Activated CD8-positive, alpha-beta memory T cell treated with anti-CD3 and anti-CD28 coated beads, Interleukin-2, amount 50 U/mL, for 1 hour (primary cell): ENCODE results near the gene BRD3OS.

Source experiments
- DNase-seq: peaks from one replicate; pipeline ENCODE4 v3.0.0-alpha.2; 2020; ENCODE audit errors: extremely low read depth

Gene BRD3OS, protein sequence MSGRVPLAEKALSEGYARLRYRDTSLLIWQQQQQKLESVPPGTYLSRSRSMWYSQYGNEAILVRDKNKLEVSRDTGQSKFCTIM

DNA sequence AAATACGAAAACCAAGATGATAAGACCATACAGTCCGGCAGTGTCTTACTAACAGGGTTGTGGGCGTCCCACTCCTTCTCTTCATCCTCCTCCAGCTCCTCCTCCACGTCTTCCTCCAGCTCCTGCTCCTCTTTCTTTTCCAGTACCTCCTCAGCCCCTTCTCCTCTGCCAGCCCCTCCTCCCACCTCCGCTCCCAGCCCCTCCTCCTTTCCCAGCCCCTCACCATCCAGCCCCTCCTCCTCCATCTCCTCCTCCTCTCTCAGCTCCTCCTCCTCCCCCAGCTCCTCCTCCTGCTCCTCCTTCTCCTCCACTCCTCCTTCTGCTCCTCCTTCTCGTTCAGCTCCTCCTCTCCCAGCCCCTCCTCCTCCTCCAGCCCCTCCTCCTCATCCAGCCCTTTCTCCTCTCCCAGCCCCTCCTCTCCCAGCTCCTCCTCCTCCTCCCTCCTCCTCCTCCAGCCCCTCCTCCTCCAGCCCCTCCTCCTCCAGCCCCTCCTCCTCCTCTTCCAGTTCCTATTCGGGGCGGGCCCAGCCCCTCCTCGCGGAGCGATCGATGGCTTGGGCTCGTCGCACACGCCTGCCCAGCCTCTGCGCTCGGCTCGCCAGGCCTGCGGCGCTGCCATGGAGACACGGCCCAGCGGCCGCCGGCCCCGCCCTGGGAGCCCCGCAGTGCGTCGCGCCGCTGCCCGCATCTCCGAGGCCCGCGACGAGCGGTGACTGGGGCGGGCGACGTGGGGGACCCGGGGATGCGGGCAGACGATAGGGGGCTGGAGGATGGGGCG is at the start of gene BRD3OS:
Gene BRD3OS (plus strand): TSS at position 654 of the 778 bp plus-strand sequence. CDS start 1,267 bp downstream, outside the sequence.
- DNase-seq: peak; percentile 79

DNA sequence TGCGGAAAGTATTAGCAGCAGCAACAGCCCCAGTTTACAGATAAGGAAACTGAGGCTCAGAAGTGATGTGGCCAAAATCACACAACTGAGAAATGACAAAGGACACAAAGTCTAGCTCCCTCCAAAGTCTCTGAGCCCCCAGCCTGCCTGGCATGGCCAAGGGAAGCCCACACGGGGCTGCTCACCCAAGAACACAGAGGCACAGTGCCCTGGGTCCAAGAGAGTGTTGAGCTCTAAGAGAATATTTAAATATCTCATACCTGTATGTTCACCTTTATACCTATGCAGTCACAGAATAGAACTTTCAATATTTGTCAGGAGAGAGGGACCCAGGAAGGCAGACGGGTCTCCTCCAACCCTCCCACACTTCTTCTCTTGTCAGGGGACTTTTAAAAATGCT is 49.8 kb upstream of the BRD3OS start:
- no peak for DNase-seq

DNA sequence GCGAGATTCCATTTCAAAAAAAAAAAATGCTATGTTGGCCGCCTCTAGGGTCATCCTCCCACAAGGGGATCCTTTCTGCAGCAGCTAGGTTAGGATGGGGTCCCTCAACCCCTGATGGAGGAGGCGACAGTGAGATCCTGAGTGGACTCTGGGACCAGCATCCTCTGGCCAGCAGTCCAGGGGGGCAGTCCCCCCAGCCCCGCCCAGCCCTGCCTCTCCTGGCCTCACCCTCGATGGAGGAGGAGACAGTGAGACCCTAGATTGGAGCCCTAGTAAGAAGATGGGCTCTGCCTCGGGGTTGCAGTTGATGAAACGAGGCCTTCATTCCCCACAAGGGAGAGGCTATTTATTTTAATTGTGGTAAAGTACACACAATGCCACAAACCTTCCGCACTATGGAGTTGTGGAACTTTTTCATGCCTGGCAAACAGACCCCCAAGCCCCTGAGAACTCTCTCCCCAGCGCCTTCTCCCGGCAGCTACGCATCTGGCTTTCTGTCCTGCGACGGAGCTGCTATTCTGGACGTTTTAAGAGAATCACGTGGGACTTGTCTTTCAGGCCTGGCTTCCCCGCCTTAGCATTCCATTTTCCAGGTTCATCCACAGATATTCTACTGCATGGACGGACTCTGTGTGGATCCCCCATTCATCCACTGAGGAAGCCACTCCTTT is 49.0 kb upstream of the BRD3OS start:
- DNase-seq: no peak

DNA sequence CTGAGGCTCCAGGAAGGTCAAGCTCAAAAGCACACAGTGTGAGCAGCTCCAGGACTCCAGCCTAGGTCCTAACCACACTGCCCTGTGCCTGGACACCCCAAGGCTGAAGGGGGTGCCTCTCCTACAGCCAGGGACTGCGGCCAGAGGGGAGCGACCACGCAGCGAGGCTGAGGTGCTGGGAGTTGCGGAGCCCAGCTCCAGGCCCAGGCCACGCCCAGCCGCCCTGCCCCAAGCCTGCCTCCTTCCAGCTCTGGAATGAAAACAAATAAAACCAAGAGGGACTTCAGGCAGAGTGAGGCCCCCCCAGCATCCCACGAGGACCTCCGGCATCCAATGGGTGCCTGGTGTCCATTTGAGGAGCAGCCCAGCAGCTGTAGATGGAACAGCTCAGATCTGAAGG is 48.4 kb upstream of the BRD3OS start:
- no peak for DNase-seq

DNA sequence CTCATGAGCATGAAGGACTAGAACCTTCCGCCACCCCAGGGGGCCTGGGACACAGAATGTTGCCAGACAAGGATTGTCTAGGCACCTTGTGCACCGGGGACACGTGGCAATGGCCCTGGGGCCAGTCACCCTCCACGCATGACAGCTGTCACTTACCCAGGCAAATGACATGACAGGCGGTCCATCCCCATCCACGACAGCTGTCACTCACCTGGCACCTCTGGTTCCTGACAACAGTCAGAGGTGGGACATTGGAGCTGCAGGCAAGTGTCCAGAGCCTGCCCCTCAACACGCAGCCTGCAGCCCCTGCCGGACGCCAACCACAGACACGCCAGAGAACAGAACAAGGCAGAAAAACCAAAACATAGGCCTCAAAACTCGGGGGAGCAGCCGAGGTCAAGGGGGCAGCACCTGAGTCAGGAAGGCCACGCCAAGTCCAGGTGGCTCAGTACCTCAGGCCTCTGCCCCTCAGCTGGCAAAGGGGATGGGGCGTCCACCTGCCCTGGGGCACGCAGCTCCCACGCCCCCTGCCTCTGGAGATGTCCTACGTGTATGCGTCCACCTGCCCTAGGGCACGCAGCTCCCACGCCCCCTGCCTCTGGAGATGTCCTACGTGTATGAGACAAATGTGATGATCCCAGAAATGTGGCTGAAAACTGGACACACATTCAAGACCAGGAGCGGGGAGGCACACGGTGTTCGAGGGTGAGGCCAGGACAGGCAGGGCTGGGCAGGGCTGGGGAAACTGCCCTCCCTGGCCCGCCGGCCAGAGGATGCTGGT is 47.7 kb upstream of the BRD3OS start:
- no peak for DNase-seq

DNA sequence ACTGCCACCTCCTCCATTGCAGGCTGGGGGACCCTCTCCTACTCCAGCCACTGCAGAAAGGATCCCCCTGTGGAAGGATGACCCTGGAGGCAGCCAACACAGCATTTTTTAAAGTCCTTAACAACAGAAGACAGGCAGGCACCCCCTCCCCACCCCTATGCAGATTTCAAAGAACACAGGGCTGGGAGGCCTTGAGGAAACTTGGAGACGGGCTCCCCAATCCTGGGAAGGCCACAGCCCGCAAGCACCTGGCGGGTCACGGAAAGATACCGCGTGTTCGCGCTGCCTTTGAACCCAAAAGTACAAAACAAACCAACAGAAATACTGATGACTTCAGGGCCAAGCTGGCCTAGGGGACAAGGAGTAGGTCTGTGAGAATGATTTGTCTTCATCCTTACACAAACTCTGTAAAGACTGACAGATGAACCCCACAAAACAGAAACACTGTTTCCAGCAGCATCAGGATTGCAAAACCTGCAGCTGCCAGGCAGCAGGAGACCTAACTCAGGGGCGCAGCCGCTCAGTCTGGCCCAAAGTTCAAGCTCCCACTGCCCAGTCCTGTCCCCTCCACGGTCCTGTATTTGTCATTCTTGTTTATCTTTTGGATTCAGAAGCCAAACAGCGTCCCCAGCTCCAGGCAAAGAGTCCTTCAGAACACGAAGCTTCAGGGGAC is 46.9 kb upstream of the BRD3OS start:
- DNase-seq: no peak

DNA sequence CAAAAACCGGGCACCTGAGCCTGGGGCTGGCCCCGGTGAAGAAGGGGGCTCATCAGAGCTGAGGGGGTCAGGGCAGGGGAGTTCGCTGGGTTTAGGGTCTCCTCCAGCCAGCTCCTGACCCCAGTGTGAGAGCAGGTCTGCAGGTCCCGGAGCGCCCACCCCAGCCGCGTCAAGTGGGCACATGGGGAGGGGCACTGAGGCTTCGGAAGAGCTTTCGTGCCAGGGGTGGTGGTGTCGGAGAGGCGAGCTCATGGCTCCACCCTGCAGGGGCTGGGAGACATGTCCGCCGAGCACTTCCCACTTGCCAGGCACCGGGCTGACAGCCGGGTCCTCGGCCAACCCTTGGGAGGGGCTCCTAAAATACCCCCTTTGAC is 46.4 kb upstream of the BRD3OS start:
- DNase-seq: no peak

DNA sequence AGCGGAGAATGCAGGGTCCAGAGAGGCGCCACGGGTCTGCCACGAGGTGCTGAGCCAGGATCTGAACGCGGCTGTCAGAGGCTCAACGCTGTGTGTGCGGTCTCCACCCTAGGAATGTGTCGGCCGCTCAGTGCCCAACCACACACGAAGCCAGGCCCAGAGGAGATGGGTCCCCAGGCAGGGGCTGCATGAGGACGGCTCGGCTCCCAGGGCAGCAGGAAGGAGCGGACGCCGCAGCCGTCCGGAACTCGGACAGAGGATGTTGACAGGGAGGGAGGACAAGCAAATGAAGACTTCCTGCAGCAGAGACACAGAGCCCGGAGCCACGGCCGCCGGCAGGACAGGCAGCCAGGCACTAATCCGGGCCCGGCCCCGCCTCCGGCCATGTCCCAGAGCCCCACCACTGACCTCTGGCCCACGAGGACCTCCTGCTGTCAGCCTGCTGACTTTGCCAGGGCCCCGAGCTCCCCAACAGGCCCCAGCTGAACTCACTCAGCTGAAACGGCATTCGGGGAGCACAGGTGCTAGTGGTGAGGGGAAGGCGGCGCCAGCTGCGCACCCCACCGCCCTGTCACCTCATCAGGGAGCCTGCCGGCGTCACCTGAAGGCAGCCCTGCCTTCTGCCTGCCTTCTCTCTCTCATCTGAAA is 45.9 kb upstream of the BRD3OS start:
- no peak for DNase-seq

DNA sequence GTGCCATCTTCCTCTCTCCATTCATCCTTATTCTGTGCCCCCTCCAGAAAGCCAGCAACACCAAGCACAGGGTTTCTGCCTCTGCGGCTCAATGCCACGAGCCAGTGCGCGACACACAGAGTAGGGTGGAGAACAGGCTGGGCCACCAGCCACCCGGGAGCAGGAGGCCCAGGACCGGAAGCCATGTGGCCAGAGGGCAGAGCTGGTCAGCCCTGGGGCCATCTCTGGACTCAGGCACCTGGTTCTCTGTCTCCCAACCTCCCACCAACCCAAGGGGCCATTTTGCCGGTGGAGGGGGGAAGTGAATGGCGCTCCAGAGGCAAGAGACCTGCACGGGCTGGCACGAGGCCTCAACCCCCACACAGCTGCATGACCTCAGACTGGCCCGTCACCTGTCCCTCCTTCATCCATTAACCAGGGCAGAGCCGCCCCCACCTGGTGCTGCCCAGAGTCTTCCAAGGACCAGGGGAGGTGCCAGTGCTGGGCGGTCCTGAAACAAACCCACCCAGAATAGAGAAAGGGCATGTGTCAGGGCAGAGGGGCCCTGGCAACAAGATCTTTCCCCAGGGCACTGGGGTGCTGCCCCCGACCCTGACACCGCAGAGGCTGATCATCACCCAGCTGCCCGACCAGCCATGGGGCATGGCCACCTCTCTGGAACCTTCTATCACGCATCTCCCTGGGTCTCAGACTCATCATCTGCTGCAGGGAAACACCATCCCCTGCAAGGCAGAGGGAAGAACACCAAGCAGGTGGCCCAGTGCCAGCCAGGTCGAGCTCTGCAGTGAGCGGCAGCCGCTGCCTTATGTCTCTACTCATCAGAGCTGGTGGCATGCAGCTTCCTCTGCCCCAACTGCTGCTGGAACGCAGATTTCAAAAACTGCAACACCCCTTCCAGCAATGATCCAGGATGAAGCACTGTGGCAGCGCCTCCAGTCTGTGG is 45.1 kb upstream of the BRD3OS start:
- DNase-seq: no peak

DNA sequence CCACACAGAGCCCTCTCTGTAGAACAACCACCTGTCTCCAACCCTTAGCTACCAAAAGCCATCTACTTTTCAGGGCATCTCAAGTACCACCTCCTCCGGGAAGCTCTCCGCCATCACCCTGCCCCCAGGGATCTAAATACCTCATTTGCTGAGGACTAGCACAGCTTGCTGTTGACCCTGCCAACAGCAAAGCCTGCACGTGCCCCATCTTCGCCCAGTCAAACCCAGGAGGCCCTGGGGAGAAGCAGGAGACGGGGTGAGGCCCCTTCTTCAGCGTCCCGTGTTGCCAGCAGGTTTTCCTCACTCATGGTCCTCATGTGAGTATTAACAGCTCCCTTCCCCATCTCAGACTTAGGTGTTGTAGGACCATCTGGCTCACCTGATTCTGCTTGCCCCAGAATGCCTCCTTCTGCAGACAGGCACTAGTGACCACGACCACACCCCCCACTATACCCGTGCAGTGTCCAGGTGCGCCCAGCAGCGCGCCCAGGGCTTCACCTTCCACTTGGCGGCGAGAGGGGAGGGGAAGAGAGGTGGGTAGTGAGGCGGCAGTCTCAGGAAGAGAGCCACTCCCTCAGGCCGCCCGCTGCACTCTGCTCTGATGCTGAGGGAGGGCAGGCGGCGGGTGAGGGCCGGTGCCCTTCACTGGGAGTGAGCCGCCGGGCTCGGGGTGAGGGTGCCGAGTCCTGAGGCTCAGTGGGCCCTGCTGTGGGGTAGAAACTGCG is 44.3 kb upstream of the BRD3OS start:
- no peak for DNase-seq

DNA sequence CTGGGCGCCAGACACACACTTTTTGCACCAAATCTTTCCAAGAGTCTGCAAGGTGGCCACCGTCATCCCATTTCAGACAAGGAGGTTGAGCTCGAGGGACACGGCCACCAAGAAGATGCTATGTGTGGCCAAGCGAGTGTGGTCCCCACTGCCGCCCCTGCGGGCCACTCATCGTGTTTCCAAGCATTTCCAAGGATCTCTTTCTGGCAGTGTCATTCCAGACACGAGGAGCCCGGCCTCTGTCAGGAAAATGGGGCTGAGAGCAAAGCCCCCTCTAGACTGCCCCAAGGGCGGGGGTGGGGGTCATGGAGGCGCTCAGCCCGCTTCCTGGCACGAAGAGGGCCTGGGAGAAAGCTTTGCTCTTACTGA is 43.7 kb upstream of the BRD3OS start:
- no peak for DNase-seq

DNA sequence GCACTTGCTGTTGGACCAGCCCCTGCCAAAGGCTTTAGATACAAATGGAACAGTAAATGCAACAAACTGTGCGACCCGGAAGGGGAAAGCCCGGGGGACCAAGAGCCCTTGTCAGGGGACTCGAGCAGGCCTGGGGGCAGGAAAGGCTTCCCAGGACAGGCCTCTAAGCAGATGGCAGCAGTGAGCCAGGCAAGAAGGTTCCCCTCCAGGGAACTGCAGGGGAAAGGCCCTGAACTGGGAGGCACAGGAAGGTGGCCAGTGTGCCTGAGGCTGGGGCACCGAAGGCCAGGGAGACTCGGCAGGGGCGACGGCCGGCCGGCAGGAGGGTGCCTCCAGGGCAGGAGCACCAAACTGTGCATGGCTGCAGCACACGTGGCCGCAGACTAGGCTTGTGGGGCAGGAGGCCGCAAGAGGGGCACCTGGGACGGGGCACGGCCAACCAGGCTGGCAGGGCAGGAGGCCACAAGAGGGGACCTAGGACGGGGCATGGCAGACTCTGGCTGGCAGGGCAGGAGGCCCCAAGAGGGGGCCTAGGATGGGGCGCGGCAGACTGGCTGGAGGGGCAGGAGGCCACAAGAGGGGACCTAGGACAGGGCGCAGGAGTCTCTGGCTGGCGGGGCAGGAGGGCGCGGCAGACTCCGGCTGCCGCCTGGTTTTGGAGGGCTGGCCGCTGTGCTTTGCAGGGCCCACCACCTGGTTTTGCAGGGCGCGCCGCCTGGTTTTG is 43.2 kb upstream of the BRD3OS start:
- no peak for DNase-seq

DNA sequence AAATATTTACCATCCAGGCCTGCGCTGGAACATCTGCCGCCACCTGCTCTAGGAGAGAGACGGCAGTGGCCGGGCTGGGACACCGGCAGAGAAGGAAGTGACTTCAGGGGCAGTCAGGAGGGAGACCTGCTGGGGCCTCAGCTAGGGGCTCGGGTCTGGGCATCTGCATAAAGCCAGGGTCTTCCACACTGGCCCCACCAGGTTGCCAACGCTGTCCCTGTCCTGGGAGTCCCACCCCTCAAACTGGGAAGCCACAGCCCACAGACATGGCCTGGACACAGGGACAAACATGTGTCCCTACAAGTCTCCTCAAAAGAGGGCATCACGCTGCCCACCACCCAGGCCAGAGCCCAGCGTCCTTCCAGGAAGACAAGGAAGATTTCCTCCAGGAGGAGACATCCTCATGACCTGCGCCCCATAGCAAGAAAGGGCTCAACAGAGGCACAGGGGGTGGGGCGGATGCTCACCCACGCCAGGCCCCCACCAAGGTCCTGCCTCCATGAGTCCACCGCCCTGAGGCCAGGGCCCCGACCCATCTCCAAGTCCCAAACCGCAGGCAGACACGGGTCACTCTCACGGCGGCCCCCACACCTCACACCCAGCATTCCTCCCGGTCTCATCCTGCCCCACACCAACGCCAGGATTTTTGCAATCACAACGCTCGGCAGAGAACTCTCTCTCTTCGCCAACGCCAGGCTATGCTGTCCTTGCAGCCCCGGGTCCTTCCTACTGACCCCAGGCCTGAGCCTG is 42.1 kb upstream of the BRD3OS start:
- no peak for DNase-seq

DNA sequence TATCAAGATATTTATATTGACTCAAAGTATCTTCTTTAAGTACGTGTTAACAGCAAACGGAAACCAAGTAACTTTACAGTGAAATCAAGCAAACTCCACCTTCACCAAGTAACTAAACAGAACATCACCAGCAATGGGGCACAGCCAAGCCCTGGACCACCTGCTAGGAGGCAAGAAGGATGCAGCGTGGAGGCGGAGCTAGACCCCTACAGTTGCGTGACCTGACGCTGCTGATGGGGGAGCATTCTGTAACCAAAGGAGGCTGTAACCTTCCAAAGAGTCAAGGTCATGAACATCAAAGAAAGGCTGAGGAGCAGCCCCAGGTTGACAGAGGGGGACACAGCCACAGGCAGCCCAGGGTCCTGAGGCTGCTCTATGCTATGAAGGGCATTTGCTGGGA is 39.2 kb upstream of the BRD3OS start:
- DNase-seq: no peak

DNA sequence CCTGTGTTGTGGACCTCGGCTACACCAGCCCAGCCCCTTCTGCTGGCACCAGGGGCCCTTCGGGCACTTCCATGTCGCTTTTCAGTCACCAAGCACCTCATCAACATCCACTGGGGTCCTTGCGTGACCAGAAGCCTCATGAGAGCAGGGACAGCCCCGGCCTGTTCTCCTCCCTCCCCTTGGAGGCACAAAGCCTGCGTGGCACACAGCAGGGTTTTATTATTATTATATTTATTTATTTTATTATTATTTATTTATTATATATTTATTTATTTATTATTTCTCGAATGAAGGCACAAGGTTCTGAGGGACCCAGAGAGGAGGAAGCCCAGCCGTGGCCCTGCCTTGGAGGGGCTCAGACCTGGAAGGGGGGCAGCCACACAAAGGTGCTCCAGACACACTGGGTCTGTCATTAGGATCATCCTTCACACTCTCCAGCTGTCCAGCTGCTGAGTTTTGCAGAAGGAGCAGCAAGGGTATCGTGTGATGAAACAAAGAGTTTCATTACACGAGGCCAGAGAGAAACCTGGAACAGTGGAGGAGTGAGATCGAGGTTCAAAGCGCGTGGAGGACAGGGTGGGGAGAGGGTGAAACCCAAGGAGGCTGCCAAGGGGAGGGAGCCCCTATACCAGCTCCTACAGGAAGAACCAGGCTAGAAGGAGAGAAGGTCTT is 38.4 kb upstream of the BRD3OS start:
- no peak for DNase-seq

DNA sequence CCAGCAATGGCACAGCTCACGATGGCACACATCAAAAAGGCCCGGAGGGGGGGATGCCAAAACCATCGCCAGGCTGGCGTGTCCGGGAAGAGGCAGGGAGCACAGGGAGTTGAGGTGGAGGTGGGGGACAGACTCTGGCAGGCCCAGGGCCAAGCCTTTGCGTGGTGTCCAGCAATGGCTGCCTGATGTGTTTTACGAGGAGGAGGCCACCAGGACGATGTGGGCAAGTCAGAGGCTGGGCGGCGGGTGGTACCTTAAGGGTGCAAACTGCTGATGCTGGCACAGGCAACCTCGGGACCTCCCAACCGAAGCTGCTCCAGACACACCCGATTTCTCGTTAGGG is 37.9 kb upstream of the BRD3OS start:
- DNase-seq: no peak

DNA sequence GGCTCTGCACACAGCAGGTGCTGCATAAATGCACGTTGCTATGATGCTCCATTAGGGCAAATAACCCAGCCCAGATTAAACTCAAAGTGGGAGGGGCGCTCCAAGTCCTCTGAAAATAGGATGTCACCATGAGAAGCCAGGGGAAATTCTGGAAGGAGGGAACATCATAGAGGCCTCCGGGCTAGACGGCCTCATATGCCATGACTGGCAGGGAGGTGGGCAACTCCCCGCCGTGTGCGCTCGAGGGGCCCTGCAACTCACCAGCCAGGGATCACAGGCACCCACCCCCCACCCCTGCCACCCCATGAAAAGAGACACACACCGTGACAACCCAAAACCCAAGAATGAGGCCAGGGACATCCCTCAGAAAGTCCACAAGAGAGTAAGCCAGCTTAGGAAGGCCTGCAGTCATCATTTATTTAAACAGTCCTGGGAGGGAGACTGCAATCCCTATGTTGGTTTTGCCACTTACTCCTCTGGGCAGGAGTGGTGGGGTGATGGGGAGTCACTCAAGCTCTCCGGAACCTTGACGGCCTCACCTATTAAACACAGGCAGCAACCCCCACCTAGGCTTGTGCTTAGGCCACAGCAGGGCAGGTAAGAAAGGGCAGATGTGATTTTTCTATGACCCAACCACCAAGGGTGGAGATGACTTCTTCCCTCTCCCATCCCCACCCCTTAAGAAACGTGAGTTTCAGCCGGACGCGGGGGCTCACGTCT is 37.2 kb upstream of the BRD3OS start:
- no peak for DNase-seq
